Activated CD4-positive, CD25-positive, alpha-beta regulatory T cell (primary cell): Measurements from ENCODE around the gene HMGN1.

Experiments used
- DNase-seq, 4 experiments: peaks; one replicate each; lab custom pipeline; 2025; lab: John Stamatoyannopoulos, UW

HMGN1 gene

DNA sequence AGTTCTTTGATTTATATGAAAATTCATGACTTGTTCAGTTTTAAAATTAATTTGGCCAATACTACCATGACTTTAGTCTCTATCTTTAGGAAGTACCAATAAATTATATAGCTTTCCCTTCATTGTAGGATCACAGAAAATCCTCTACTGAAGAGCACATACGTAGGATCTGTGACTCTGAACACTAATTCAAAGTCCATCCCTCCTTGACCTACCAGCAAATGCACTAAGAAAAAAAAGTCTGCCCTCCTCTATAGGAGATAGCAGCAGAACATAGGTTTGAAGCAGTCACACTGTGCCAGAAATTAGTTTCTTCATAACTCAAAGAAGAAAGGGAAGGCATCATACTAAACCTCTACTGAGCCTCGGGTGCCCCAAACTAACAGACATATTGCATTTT is 52.0 kb downstream of the HMGN1 start:
- DNase-seq: no peak
